Endometrial microvascular endothelial cells (primary cell): ENCODE results near the gene POLN. TPM values are rescaled to one million over a fixed set of nuclear protein-coding genes. Genes with fewer than 3 reads are reported as not detected.
"Not testable (repeated sequence)": the region's sequence is repeated elsewhere in the genome, so short reads cannot be mapped to it uniquely, and the experiment has no call there.

Experiments
- in situ Hi-C: cut with HindIII; loops from 2 replicates; pipeline ENCODE4 v1.10.0; 2017; ENCODE audit warnings: low sequenced_read_pairs, low pct_unique_long_range_greater_than_20kb; ENCODE audit errors: inconsistent ontology term
- total RNA-seq: library from RNA; depleted of rRNA; stranded (reverse); fragments of >200 nt; gene quantifications from one replicate; pipeline ENCODE4 v1.2.3, GENCODE V29; 2015; ENCODE audit errors: inconsistent ontology term

Gene POLN
- total RNA-seq, 1 donor from 2014 or later, result 2.3 TPM

DNA sequence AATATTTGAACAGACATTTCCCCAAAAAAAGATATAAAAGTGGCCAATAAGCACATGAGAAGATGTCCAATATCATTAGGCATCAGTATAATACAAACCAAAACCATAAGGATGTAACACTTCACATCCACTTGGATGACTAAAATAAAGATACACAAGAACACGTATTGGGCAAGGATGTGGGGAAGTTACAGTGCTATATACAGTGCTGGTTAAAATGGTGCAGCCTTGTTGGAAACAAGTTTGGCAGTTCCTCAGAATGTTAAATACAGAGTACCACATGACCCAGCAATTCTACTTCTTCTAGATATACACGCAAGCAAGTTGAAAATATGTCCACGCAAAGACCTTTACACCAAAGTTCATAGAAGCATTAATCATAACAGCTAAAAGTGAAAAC lies 58.9 kb downstream of the POLN start:
- in situ Hi-C loops, result no loop called here

DNA sequence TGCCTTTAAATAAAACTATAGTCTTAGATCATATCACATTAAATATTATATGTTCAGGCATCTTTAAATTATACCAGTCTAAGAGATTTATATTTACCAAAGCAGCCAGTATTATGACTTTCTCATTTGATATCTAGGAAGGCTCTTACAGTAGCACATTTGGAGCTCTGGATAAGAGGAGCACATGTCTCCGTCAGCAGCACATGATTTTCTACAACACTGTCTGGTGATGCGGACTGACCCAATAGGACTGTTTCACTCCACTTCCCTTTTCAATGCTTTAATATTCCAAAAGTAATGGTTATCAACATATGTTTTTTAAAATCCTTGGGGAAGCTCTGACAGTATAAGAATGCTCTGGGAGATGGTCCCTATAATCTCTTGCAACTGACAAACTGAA lies 61.5 kb downstream of the POLN start:
- in situ Hi-C loops, result no loop called here

DNA sequence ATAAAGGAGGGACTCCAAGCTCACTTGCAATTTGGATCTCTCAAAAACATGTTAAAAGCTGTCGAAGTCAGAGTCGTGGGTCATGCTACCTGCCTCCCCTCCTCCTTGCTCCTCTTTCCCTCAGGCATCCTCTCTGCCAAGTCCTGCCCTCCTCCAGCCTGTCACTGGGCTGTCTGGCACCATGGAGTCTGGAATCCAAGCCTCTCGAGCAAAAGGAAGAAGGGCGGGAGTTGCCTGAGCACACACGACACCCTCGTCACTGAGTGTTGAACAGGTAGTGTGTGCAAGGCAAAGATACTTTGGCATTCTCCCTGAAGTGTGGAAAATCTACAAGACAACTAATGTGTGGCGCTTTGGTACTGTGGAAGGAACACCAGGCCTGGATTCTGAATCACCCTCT lies 62.2 kb downstream of the POLN start:
- in situ Hi-C loops, result no loop called here

- in situ Hi-C loops, result no loop called here
These were observed 62.9 kb downstream of the POLN start for GRCh38 chr4:2178986-2179385.

DNA sequence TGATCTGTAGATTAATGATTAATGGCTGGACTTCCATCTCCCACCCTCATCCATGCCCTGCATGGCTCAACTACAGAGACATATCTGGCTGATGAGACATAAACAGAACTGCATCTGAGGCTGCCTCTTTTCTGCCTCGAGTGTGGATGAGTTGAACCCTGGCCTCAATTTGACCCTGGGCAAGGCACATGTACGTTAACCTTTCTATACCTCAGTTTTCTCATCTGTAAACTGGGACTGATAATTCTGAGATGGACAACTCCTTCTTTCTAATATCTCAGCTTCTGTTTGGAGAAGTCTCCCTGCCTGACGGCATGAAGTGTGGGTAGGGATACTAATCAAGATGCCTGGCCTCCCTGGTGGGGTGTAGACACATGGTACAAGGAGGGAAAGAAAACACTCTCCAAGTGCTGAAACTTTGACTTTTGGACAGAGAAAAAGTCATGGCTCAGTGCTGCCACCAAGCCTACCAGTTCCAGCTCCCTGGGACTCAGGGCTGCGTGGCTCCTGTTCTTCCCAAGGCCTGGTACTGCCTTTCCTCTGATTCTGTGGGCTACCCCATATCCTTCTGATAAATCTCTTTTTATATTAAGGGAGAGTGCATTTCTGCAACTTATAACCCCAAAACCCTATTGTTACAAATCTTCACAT lies 64.4 kb downstream of the POLN start:
- in situ Hi-C loops, result no loop called here

DNA sequence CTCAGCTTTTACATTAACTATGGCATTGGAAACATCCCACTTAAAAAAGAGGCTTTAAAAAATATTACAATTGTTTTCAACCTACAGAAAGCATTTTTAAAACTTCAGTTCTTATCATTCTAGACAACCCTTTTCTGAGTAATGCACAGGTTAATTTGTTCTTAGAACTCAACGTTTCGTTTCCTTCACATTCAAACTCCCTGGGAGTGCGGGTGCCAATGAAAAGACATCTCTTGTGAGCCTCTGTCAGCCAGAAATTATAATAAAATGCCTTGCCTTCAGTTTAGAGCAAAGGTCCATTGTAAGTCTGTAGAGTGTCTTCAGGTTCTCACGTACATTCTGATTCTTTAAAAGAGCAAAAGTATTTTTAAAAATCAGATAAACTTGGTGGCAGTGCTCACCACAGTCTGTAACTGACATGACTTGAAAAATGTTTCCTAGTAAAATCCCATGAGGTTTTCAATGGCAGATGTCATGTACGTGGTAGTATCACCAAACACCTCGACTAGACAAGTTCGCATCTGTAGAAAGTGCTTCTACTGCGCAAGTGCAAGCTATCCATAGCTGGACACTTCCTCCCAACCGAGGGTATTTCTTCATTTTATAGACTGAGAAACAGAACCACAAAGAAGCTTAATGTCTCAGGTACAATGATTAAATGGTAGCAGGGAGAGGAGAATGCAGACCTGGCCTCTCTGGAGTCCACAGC lies 65.8 kb downstream of the POLN start:
- in situ Hi-C loops, result no loop called here

GRCh38 chr4:2174061-2174460 lies 67.9 kb downstream of the POLN start:
- in situ Hi-C loops, result no loop called here

GRCh38 chr4:2172627-2173231 lies 69.2 kb downstream of the POLN start:
- in situ Hi-C loops, result no loop called here

GRCh38 chr4:2172161-2172560 lies 69.8 kb downstream of the POLN start:
- in situ Hi-C loops, result no loop called here

GRCh38 chr4:2168469-2169319 lies 73.2 kb downstream of the POLN start:
- in situ Hi-C loops, result no loop called here

DNA sequence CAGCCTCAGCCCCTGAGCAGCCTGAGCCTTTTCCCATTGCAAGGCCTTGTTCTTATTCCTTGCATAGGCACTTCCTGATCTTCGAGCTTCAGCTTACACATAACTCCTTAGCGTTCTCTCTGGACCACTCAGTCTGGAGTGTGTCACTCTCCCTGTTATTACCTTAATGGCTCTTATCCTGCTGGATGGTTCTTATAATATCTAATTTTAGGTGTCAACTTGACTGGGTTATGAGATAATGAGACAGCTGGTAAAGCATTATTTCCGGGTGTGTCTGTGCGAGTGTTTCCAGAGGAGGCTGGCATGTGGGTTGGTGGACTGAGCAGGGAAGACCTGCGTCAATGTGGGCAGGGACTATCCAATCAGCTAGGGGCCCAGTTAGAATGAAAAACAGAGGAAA lies 75.7 kb downstream of the POLN start:
- in situ Hi-C loops, result no loop called here

GRCh38 chr4:2165391-2165790 lies 76.5 kb downstream of the POLN start:
- in situ Hi-C loops, result no loop called here

DNA sequence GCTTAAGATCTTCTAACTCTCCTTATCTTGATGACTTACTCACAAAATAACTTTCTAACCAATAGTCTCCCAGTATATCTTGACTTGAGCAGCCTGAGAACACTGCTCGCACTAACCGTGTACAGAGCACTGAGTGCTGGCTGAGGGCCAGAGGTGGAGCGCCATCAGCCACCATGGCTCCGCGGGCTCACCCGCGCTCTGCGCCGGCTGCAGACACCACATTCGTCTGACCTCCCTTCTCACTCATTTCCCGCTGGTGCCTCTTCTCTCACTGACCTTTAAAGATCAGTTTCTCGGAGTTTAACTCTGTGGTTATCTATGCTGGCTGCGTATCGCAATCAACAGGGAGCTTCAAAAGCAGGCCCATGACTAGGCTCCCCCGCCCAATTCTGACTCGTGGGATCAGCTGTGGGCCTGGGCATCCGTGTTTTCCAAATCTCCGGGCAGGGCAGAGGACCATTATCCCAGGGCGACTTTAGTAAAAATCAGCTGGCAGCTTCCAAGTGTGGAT lies 78.6 kb downstream of the POLN start:
- in situ Hi-C loops, result no loop called here

DNA sequence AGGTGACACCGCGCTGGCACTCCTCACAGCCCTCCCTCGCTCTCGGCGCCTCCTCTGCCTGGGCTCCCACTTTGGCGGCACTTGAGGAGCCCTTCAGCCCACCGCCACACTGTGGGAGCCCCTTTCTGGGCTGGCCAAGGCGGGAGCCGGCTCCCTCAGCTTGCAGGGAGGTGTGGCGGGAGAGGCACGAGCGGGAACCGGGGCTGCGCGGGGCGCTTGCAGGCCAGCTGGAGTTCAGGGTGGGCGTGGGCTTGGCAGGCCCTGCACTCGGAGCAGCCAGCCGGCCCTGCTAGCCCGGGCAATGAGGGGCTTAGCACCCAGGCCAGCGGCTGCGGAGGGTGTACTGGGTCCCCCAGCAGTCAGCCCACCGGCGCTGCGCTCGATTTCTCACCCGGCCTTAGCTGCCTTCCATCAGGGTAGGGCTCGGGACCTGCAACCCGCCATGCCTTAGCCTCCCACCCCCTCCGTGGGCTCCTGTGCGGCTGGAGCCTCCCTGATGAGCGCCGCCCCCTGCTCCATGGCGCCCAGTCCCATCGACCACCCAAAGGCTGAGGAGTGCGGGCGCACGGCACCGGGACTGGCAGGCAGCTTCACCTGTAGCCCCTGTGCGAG lies 80.7 kb downstream of the POLN start:
- in situ Hi-C loops, result not testable (repeated sequence)

DNA sequence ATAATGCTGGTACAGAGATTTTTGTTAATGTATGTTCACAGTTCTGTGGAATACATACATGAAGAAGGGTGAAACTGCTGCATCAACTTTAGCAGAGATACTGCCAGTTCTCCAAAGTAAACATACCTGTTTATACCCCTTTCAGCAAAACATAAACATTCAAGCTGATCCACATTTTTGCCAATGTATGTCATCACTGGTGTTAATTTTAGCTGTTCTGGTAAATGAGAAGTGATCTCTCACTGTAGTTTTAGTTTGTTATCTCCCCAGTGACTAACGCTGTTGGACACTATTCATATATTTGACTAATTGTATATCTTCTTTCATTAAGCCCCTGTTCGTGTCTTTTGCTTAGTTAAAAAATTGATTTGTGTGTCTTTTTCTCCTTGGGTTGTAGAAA lies 82.0 kb downstream of the POLN start:
- in situ Hi-C loops, result no loop called here

DNA sequence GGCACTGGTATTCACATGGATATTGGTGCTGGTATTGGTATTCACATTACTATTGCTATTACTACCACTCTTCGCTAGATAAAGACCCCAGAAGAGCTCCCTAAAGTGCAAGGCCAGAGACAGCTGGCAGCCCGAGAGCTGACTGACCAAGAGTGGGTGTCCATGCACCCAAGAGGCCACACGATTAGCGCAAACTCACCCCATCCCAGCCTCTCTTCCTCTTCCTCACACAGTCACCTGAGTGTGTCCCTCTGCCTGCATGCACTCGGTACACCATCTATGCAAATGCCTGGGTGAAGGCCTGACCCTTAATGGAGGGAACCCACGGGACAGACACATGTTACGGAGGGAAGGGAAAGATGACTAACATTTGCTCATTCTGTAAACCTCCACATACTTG lies 86.7 kb downstream of the POLN start:
- in situ Hi-C loops, result no loop called here

DNA sequence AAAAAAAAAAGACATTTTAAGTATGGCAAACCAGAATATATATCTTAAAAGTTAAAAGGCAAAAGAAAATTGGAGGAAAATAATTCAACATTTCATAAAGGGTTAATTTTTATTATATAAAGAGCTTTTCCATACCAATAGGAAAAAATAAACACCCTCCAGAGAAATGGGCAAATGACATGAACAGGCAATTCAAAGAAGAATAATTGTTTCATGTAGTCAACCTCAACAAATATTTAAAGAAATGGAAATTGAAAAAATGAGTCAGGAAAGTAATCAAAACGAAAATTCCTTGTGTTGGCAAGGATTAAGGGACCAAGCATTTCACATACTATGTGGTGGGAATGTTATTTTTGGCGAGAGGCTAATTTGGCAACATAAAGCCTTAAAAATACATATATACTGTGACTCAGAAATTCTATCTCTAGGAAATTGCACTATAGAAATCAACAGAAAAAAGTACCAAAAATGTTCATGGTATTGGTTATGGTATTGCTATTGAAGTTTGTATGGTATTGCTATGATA lies 87.6 kb downstream of the POLN start:
- in situ Hi-C loops, result no loop called here

DNA sequence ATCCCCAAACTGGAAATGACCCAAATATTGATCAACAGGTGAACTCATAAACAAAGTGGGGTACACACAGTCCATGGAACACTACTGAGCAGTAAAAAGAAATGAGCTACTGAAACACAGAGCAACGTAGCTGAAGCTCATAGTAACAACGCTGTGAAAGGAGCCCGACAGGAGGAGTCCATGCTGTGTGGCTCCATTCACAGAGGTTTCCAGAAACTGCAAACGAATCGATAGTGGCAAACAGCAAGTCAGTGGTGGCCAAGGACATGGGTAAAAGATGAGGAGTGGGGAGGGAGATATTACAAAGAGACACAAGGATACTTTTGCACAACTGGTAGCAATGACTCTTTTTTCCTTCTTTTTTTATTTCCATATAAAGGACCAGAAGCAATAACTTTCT lies 90.4 kb downstream of the POLN start:
- in situ Hi-C loops, result no loop called here

DNA sequence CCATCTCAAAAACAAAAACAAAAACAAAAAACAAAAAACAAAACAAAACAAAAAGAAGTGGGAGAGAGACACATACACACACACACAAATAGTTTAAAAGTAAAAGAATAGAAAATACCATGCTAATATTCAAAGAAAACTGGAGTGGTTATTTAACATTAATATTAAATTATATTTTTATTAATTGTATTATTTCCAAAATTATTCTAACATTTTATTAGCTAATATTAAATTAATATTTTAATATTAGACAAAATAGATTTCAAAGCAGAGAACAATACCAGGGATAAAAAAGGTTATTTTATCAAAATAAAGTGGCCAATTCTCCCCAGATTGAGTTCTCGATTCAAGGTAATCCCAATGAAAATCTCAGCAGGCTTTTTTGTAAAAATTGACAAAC lies 91.8 kb downstream of the POLN start:
- in situ Hi-C loops, result no loop called here
